Activated CD8-positive, alpha-beta memory T cell treated with anti-CD3 and anti-CD28 coated beads, Interleukin-2, amount 10 ng/mL, durations not matched to agents 7 days and 5 days (primary cell): Measurements from ENCODE around the gene MTG1. TPM values are rescaled to one million over a fixed set of nuclear protein-coding genes. Genes with fewer than 3 reads are reported as not detected.
"Not testable (repeated sequence)": the region's sequence is repeated elsewhere in the genome, so short reads cannot be mapped to it uniquely, and the experiment has no call there.

Experiments
- ATAC-seq: fragments of 150-1000 bp; cut with Tn5 transposase; one replicate; pipeline ENCODE4 v1.10.0; 2021; ENCODE audit warnings: moderate library complexity
- CTCF ChIA-PET: fragments of 350-600 bp; sonication (Branson Sonifier 250); formaldehyde crosslinking; loops from one replicate; lab custom pipeline; 2021; ENCODE audit warnings: antibody characterized with exemption; lab: Charles Lee
- DNase-seq: peaks from one replicate; pipeline ENCODE4 v3.0.0-alpha.2; 2020
- H3K27ac Mint-ChIP-seq: one replicate; pipeline ENCODE4 v1.8.0; 2021; ENCODE audit warnings: mild to moderate bottlenecking, mixed read lengths
- H3K27me3 Mint-ChIP-seq: one replicate; pipeline ENCODE4 v1.8.0; 2021; ENCODE audit warnings: mixed read lengths
- H3K36me3 Mint-ChIP-seq: one replicate; pipeline ENCODE4 v1.8.0; 2021; ENCODE audit warnings: mild to moderate bottlenecking, mixed read lengths
- H3K4me1 Mint-ChIP-seq: one replicate; pipeline ENCODE4 v1.8.0; 2021; ENCODE audit warnings: mixed read lengths
- H3K4me3 Mint-ChIP-seq: one replicate; pipeline ENCODE4 v1.8.0; 2021; ENCODE audit warnings: mild to moderate bottlenecking, moderate library complexity, mixed read lengths
- H3K9me3 Mint-ChIP-seq: one replicate; pipeline ENCODE4 v1.8.0; 2022; ENCODE audit warnings: low read depth, mixed read lengths
- total RNA-seq, 2 experiments: library from RNA; stranded (reverse); gene quantifications; one replicate each; pipeline ENCODE4 v1.2.3, GENCODE V29; 2021

Gene MTG1
- total RNA-seq, 2 experiments from 2014 or later = 56.0 to 64.9 TPM

- H3K4me3 Mint-ChIP-seq = no peak overlapping the region
- no peak for DNase-seq
- H3K27ac Mint-ChIP-seq = no peak overlapping the region
- peaks cover 10% of the 10 kb centered on the region for H3K4me1 Mint-ChIP-seq
- H3K9me3 Mint-ChIP-seq = no peaks in the 10 kb centered on the region
- peaks cover 17% of the 10 kb centered on the region for H3K27me3 Mint-ChIP-seq
- no peak for ATAC-seq
- no peaks in the 10 kb centered on the region for H3K36me3 Mint-ChIP-seq
- CTCF ChIA-PET = interaction anchor here (1.0 to 1.8 kb wide), 3 partner anchors 19 to 62 kb away, joined by 3 to 4 read pairs (median 3); partner anchors contain the start of gene FUOM
These were observed 16.7 kb upstream of the MTG1 start for GRCh38 chr10:133377025-133377817.

- no peak overlapping the region for H3K27ac Mint-ChIP-seq
- CTCF ChIA-PET = interaction anchor here (1.0 to 1.8 kb wide), 5 partner anchors 9 to 63 kb away, joined by 3 to 8 read pairs (median 3); partner anchors contain the start of gene FUOM
- ATAC-seq = no peak
- peaks cover 17% of the 10 kb centered on the region for H3K27me3 Mint-ChIP-seq
- H3K9me3 Mint-ChIP-seq = no peaks in the 10 kb centered on the region
- peak overlapping the region; percentile 74 for H3K4me3 Mint-ChIP-seq
- no peaks in the 10 kb centered on the region for H3K36me3 Mint-ChIP-seq
- H3K4me1 Mint-ChIP-seq = peaks cover 10% of the 10 kb centered on the region
- DNase-seq = no peak
These were observed 16.1 kb upstream of the MTG1 start for GRCh38 chr10:133377818-133378250.

GRCh38 chr10:133378251-133379096, 15.5 kb upstream of the MTG1 start:
- peaks cover 10% of the 10 kb centered on the region for H3K4me1 Mint-ChIP-seq
- H3K4me3 Mint-ChIP-seq = peak overlapping the region; percentile 74
- H3K9me3 Mint-ChIP-seq = no peaks in the 10 kb centered on the region
- CTCF ChIA-PET = interaction anchor here (1.0 to 1.8 kb wide), 5 partner anchors 10 to 63 kb away, joined by 3 to 8 read pairs (median 3); partner anchors contain the start of gene FUOM
- DNase-seq (peak; percentile 71), ATAC-seq (peak; percentile 74)
- H3K27ac Mint-ChIP-seq = peak overlapping the region; percentile 57
- H3K36me3 Mint-ChIP-seq = no peaks in the 10 kb centered on the region
- H3K27me3 Mint-ChIP-seq = peaks cover 17% of the 10 kb centered on the region

GRCh38 chr10:133379152-133379800, 14.7 kb upstream of the MTG1 start, which contains the start of gene PAOX:
TSS of gene PAOX (plus strand) at chr10:133379262. CDS start at chr10:133379317, 55 bp downstream.
- Mint-ChIP-seq H3K9me3 (no peaks in the 10 kb centered on the region), H3K27me3 (peaks cover 17% of the 10 kb centered on the region), H3K36me3 (no peaks in the 10 kb centered on the region), H3K4me3 (peak within 1 kb of the TSS; percentile 74), H3K27ac (peak within 1 kb of the TSS; percentile 57), H3K4me1 (peaks cover 7% of the 10 kb centered on the region)
- CTCF ChIA-PET = interaction anchor here (1.2 to 1.8 kb wide), 3 partner anchors 10 to 64 kb away, joined by 3 to 4 read pairs (median 3); no protein-coding TSS in a partner anchor
- ATAC-seq = peak; percentile 57
- DNase-seq = peak; percentile 69

- CTCF ChIA-PET = interaction anchor here (0.8 to 0.9 kb wide), 2 partner anchors 10 to 50 kb away, joined by 3 to 5 read pairs; no protein-coding TSS in a partner anchor
- peaks cover 12% of the 10 kb centered on the region for H3K27me3 Mint-ChIP-seq
- no peaks in the 10 kb centered on the region for H3K9me3 Mint-ChIP-seq
- H3K27ac Mint-ChIP-seq = no peak overlapping the region
- H3K4me1 Mint-ChIP-seq = peaks cover 3% of the 10 kb centered on the region
- ATAC-seq (no peak), DNase-seq (no peak)
- no peaks in the 10 kb centered on the region for H3K36me3 Mint-ChIP-seq
- H3K4me3 Mint-ChIP-seq = peak overlapping the region; percentile 39
These were observed 13.9 kb upstream of the MTG1 start for GRCh38 chr10:133379801-133380666.

- H3K27me3 Mint-ChIP-seq = peaks cover 7% of the 10 kb centered on the region
- no peaks in the 10 kb centered on the region for H3K9me3 Mint-ChIP-seq
- no peak overlapping the region for H3K27ac Mint-ChIP-seq
- H3K36me3 Mint-ChIP-seq = no peaks in the 10 kb centered on the region
- ATAC-seq (no peak), DNase-seq (no peak)
- peaks cover 3% of the 10 kb centered on the region for H3K4me1 Mint-ChIP-seq
- no peak overlapping the region for H3K4me3 Mint-ChIP-seq
- CTCF ChIA-PET = interaction anchor here (1.3 kb wide), 1 partner anchor 18 kb away, joined by 3 read pairs; no protein-coding TSS in a partner anchor
These were observed 12.9 kb upstream of the MTG1 start for GRCh38 chr10:133381036-133381435.

- DNase-seq (no peak), ATAC-seq (no peak)
- no peaks in the 10 kb centered on the region for H3K27me3 Mint-ChIP-seq
- no peak overlapping the region for H3K27ac Mint-ChIP-seq
- H3K4me1 Mint-ChIP-seq = peaks cover 11% of the 10 kb centered on the region
- peaks cover 2% of the 10 kb centered on the region for H3K36me3 Mint-ChIP-seq
- no peak overlapping the region for H3K4me3 Mint-ChIP-seq
- no peaks in the 10 kb centered on the region for H3K9me3 Mint-ChIP-seq
- CTCF ChIA-PET = no interaction called here
These were observed 10.4 kb upstream of the MTG1 start for GRCh38 chr10:133383551-133383950.

- peaks cover 16% of the 10 kb centered on the region for H3K4me1 Mint-ChIP-seq
- peaks cover 2% of the 10 kb centered on the region for H3K36me3 Mint-ChIP-seq
- no peak overlapping the region for H3K27ac Mint-ChIP-seq
- DNase-seq (no peak), ATAC-seq (no peak)
- no peak overlapping the region for H3K4me3 Mint-ChIP-seq
- H3K27me3 Mint-ChIP-seq = no peaks in the 10 kb centered on the region
- no peaks in the 10 kb centered on the region for H3K9me3 Mint-ChIP-seq
- CTCF ChIA-PET = no interaction called here
These were observed 9.9 kb upstream of the MTG1 start for GRCh38 chr10:133384071-133384470.

- ATAC-seq = no peak
- no peak overlapping the region for H3K4me3 Mint-ChIP-seq
- CTCF ChIA-PET = no interaction called here
- H3K36me3 Mint-ChIP-seq = peaks cover 2% of the 10 kb centered on the region
- no peaks in the 10 kb centered on the region for H3K27me3 Mint-ChIP-seq
- no peaks in the 10 kb centered on the region for H3K9me3 Mint-ChIP-seq
- no peak overlapping the region for H3K27ac Mint-ChIP-seq
- no peak for DNase-seq
- peaks cover 24% of the 10 kb centered on the region for H3K4me1 Mint-ChIP-seq
These were observed 8.7 kb upstream of the MTG1 start for GRCh38 chr10:133385214-133385613.

GRCh38 chr10:133386951-133387350, 7.0 kb upstream of the MTG1 start:
- ATAC-seq, H3K27me3 Mint-ChIP-seq, H3K36me3 Mint-ChIP-seq, DNase-seq, H3K4me3 Mint-ChIP-seq, H3K27ac Mint-ChIP-seq, H3K9me3 Mint-ChIP-seq: not testable (repeated sequence)
- H3K4me1 Mint-ChIP-seq = peaks cover 40% of the 10 kb centered on the region
- CTCF ChIA-PET = interaction anchor here (6.0 kb wide), 1 partner anchor 57 kb away, joined by 30 read pairs; no protein-coding TSS in a partner anchor

- H3K27me3 Mint-ChIP-seq = no peaks in the 10 kb centered on the region
- peaks cover 2% of the 10 kb centered on the region for H3K36me3 Mint-ChIP-seq
- ATAC-seq = no peak
These were observed 5.6 kb upstream of the MTG1 start for GRCh38 chr10:133388236-133388972.

More at GRCh38 chr10:133388236-133388972, 5.6 kb upstream of the MTG1 start:
- CTCF ChIA-PET = interaction anchor here (0.6 to 6.0 kb wide), 3 partner anchors 10 to 1090 kb away, joined by 3 to 30 read pairs (median 8); no protein-coding TSS in a partner anchor
- Mint-ChIP-seq H3K4me3 (peak overlapping the region; percentile 71), H3K27ac (peak overlapping the region; percentile 93), H3K9me3 (no peaks in the 10 kb centered on the region), H3K4me1 (peaks cover 45% of the 10 kb centered on the region)
- DNase-seq = no peak
